ENCODE results near the gene CDC7.

GRCh38 chr1:91549041-91549735 lies 48.5 kb downstream of the CDC7 start:
- TF ChIP-seq POLR2A (IDR thresholded peaks at IDR 0.05; ENCODE audit: low read depth) (no peak), CTCF (IDR thresholded peaks at IDR 0.05) (no peak), POLR2AphosphoS5 (IDR thresholded peaks at IDR 0.05) (no peak)

Measured in esophagus muscularis mucosa (tissue), 3 donors.